Stimulated activated CD8-positive, alpha-beta memory T cell treated with anti-CD3 and anti-CD28 coated beads, Interleukin-4, amount 100 ng/mL, for 48 hours (primary cell): ENCODE data around the gene GALC.

ENCODE experiments used
- DNase-seq: peaks from one replicate; pipeline ENCODE4 v3.0.0-alpha.2; 2020

GALC gene

GRCh38 chr14:88005978-88006851, 13.2 kb upstream of the GALC start:
- peak; percentile 73 for DNase-seq

- no peak for DNase-seq
Measured at GRCh38 chr14:88005050-88005481, 12.1 kb upstream of the GALC start, which contains the start of gene GPR65. TSS of gene GPR65 (plus strand) at chr14:88005135. CDS start at chr14:88010848, 5,713 bp downstream.

- DNase-seq: no peak
Measured at GRCh38 chr14:88004506-88005036, 11.6 kb upstream of the GALC start.

- DNase-seq: no peak
Measured at GRCh38 chr14:88003425-88003824, 10.4 kb upstream of the GALC start.

GRCh38 chr14:88002421-88003075, 9.6 kb upstream of the GALC start:
- DNase-seq: peak; percentile 46

GRCh38 chr14:87999277-87999676, 6.3 kb upstream of the GALC start:
- DNase-seq: no peak

- no peak for DNase-seq
Measured at GRCh38 chr14:87998482-87998881, 5.5 kb upstream of the GALC start.

- no peak for DNase-seq
Measured at GRCh38 chr14:87996291-87996592, 3.3 kb upstream of the GALC start.

- no peak for DNase-seq
Measured at GRCh38 chr14:87995500-87996290, 2.7 kb upstream of the GALC start.

- peak; percentile 53 for DNase-seq
Measured at GRCh38 chr14:87994974-87995373, 2.0 kb upstream of the GALC start.

GRCh38 chr14:87992346-87992717, 650 bp downstream of the GALC start:
- no peak for DNase-seq

- DNase-seq: no peak
Measured at GRCh38 chr14:87990682-87991081, 2.3 kb downstream of the GALC start.

- DNase-seq: no peak
Measured at GRCh38 chr14:87989956-87990299, 3.1 kb downstream of the GALC start.

GRCh38 chr14:87989221-87989955, 3.6 kb downstream of the GALC start:
- no peak for DNase-seq

GRCh38 chr14:87979689-87980088, 13.3 kb downstream of the GALC start:
- DNase-seq: no peak

GRCh38 chr14:87975636-87976035, 17.3 kb downstream of the GALC start:
- no peak for DNase-seq

GRCh38 chr14:87971010-87971409, 22.0 kb downstream of the GALC start:
- no peak for DNase-seq

GRCh38 chr14:87967496-87967895, 25.5 kb downstream of the GALC start:
- no peak for DNase-seq

- DNase-seq: no peak
Measured at GRCh38 chr14:87966816-87967215, 26.2 kb downstream of the GALC start.

GRCh38 chr14:87961246-87961645, 31.7 kb downstream of the GALC start:
- DNase-seq: no peak

GRCh38 chr14:87960013-87960787, 32.8 kb downstream of the GALC start:
- DNase-seq: no peak

- no peak for DNase-seq
Measured at GRCh38 chr14:87955501-87955900, 37.5 kb downstream of the GALC start.
